Mesothelial cell of epicardium (in vitro differentiated cells): ENCODE measurements around the gene CUL7. TPM values are rescaled to one million over a fixed set of nuclear protein-coding genes. Genes with fewer than 3 reads are reported as not detected.

Experiments used
- DNase-seq, 2 experiments: peaks; one replicate each; pipeline ENCODE4 v3.0.0; 2021; ENCODE audit warnings: low spot score in 2 of 2; ENCODE audit not compliant: unreplicated experiment in 2 of 2
- H3K27ac Mint-ChIP-seq: 2 replicates; pipeline ENCODE4 v1.8.0; 2021; ENCODE audit warnings: mixed read lengths
- H3K27me3 Mint-ChIP-seq: 2 replicates; pipeline ENCODE4 v1.8.0; 2021; ENCODE audit warnings: low read depth, mixed read lengths
- H3K36me3 Mint-ChIP-seq: 2 replicates; pipeline ENCODE4 v1.8.0; 2021; ENCODE audit warnings: mixed read lengths
- H3K4me1 Mint-ChIP-seq: 2 replicates; pipeline ENCODE4 v1.8.0; 2021; ENCODE audit warnings: mixed read lengths
- H3K4me3 Mint-ChIP-seq: 2 replicates; pipeline ENCODE4 v1.8.0; 2021; ENCODE audit warnings: mild to moderate bottlenecking, moderate library complexity, mixed read lengths
- H3K9me3 Mint-ChIP-seq: 2 replicates; pipeline ENCODE4 v1.8.0; 2021; ENCODE audit warnings: mixed read lengths
- total RNA-seq: library from RNA; stranded (reverse); gene quantifications from 3 replicates; pipeline ENCODE4 v1.2.1, GENCODE V29; 2021
- TF ChIP-seq, protein P1 (sequence below): fragments of 200-600 bp; sonication (generic); IDR thresholded peaks from one replicate; pipeline ENCODE4 v1.5.0; 2021; ENCODE audit warnings: antibody characterized with exemption; ENCODE audit not compliant: unreplicated experiment

Gene CUL7
- total RNA-seq, 1 donor from 2014 or later, result 90.9 TPM

DNA sequence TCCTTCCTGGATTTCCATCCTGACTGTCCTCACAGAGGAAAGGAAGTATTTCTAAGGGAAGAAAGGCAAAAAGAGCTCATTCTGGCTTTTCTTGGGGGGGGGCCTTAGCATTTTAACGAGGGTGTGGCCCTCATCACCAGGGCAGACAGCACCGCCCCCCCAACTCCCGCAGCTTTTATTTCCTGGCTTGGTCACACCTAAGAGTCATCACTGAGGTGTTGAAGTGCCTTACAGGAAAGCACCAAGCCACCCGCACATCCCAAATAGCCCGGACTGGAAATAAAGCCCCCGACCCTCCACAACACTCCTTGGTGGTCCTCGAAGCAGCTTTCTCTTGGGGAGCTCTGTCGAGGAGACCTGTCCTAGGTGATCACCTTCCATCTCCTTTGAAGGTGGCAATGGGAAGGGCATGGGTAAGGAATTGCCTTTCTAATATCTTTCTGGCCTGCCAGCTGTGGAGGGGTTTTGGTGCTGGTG, 23.7 kb upstream of the CUL7 start:
- H3K27me3 Mint-ChIP-seq, result no peaks in the 10 kb centered on the region
- peak overlapping the region; percentile 86 for H3K4me3 Mint-ChIP-seq
- H3K27ac Mint-ChIP-seq, result peak overlapping the region; percentile 54
- peaks cover 12% of the 10 kb centered on the region for H3K36me3 Mint-ChIP-seq
- no peaks in the 10 kb centered on the region for H3K9me3 Mint-ChIP-seq
- peaks cover 42% of the 10 kb centered on the region for H3K4me1 Mint-ChIP-seq
- TF ChIP-seq, protein P1, sequence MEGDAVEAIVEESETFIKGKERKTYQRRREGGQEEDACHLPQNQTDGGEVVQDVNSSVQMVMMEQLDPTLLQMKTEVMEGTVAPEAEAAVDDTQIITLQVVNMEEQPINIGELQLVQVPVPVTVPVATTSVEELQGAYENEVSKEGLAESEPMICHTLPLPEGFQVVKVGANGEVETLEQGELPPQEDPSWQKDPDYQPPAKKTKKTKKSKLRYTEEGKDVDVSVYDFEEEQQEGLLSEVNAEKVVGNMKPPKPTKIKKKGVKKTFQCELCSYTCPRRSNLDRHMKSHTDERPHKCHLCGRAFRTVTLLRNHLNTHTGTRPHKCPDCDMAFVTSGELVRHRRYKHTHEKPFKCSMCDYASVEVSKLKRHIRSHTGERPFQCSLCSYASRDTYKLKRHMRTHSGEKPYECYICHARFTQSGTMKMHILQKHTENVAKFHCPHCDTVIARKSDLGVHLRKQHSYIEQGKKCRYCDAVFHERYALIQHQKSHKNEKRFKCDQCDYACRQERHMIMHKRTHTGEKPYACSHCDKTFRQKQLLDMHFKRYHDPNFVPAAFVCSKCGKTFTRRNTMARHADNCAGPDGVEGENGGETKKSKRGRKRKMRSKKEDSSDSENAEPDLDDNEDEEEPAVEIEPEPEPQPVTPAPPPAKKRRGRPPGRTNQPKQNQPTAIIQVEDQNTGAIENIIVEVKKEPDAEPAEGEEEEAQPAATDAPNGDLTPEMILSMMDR, result no peak
- no peak for DNase-seq

DNA sequence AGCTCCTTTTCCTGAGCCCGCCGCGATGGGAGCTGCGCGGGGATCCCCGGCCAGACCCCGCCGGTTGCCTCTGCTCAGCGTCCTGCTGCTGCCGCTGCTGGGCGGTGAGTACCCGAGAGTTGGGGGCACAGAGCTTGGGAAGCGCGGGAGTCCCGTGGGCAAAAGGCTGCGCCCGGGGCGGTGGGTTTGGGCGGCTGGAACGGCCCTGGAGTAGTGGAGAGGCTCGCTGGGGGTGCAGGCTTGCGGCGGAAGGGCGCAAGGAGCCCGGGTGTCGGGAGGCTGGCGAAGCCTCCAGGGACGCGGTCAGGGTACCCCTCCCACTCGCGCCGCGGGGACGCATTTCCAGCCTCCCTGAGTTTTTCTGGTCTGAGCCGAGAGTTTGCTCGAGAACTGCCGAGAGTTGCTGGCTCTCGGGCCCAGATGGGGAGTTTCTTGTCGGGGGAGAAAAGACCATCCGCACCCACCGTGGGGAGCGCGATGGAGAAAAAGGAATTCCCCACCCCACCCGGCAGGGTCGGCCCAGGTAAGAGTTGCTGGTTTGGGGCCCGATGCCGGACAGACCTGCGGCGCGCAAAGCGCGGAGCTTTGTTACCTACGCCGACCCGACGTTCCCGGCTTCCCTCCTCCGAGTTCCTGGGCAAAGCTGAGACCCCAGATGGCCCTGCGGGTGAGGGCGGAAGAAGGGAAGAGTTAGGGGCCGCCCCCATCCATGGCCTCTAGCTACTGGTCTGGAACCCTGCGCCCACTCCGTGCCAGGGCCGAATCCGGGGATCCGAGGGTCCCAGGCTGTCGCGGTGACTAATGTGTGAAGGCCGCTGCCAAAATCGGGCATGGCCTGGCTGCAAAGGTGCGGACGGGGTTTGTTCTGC, 23.0 kb upstream of the CUL7 start:
- Mint-ChIP-seq H3K36me3 (peaks cover 17% of the 10 kb centered on the region), H3K4me3 (peak overlapping the region; percentile 86), H3K4me1 (peaks cover 42% of the 10 kb centered on the region), H3K27ac (peak overlapping the region; percentile 54), H3K9me3 (no peaks in the 10 kb centered on the region), H3K27me3 (no peaks in the 10 kb centered on the region)
- DNase-seq, result peak; percentile 34 to 70
- TF ChIP-seq, protein P1, result no peak

DNA sequence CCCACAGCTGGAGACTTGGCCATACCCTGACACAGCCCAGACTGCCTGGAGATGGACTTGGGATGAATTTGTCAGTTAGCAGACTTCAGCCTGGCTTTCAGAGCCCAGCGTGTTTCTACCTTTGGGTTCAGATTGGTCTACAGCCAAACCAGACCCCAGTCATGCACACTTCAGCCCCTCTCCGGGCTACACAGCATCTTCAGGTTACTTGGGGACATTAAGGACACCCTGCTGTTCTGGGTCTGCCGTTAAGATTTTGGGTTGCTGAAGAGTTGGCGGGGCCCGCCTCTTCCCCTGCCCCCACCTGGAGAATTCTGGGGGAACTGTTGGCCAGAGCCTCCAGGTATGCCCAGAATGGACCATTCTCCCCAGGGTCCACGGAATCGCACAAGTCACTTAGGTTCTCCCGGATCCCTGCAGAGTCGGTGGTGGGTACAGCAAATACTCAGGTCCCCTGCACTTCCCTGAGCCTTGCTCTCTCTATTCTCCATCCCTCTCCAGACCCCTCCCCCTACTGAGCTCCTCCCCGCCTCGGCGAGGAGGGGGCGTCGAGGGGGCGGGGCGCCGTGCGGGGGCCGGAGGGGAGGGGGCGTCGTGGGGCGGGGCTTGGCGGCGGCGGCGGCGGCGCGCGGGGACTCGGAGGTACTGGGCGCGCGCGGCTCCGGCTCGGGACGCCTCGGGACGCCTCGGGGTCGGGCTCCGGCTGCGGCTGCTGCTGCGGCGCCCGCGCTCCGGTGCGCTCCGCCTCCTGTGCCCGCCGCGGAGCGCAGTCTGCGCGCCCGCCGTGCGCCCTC, 22.2 kb upstream of the CUL7 start, which contains the start of gene PTK7:
Gene PTK7 (plus strand): TSS at position 645 of the 794 bp plus-strand sequence. CDS start 175 bp downstream, outside the sequence.
- Mint-ChIP-seq H3K4me1 (peaks cover 42% of the 10 kb centered on the region), H3K36me3 (peaks cover 14% of the 10 kb centered on the region), H3K9me3 (no peaks in the 10 kb centered on the region), H3K27me3 (no peaks in the 10 kb centered on the region), H3K4me3 (peak within 1 kb of the TSS; percentile 86), H3K27ac (peak within 1 kb of the TSS; percentile 92)
- TF ChIP-seq, protein P1, result no peak
- DNase-seq, result peak; percentile 89

DNA sequence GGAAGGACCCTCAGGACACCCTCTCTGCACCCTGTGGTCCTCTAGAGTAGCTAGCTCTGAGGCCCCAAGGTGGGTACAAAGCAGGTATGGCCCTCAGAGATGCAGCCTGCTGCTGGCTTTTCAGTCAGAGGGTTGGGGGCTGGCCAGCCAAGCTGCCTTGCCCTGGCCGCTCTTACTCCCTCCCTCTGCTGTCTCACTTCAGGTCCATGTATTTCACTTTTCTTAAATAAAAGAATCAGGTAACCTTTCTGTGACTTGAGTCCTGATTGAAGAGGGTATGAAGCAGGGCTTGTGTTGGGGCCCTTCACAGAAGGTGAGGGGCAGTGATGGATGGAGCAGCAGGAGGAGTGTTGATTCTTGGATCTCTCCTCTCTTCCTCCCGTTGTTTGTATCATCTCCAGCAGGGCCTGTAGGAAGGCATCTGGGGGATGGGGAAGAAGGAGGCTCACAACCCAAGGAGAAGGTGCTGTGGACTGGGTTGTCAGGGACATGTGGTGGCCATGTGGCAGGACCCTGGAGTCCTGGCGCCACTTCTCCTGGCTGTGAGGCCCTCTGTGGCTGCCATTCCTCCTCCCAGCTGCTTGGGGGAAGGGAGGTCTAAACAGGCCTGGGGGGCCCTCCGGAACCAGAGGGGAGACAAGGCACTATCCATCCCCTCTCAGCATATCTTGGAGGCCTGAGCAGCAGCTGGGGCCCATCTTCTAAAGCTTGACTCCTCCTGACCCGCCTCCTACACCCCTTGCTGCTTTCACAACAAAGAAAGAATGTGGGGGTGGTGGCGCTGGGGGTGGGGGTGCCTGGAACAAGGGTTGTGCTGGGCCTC, 21.4 kb upstream of the CUL7 start:
- TF ChIP-seq, protein P1, result no peak
- H3K9me3 Mint-ChIP-seq, result no peaks in the 10 kb centered on the region
- DNase-seq, result peak in 1 of 2 experiments; percentile 52
- peaks cover 13% of the 10 kb centered on the region for H3K36me3 Mint-ChIP-seq
- peak overlapping the region; percentile 92 for H3K27ac Mint-ChIP-seq
- H3K27me3 Mint-ChIP-seq, result no peaks in the 10 kb centered on the region
- peaks cover 44% of the 10 kb centered on the region for H3K4me1 Mint-ChIP-seq
- H3K4me3 Mint-ChIP-seq, result peak overlapping the region; percentile 68
